NCI-H1092 treated with DMSO at 0.1 percent for 48 hours (cell line): ENCODE measurements around the gene AGO1.

ENCODE experiments used
- DNase-seq: peaks from one replicate; lab custom pipeline; 2025; lab: John Stamatoyannopoulos, UW

AGO1 gene

GRCh38 chr1:35882945-35883634 is at the start of gene AGO1:
Gene AGO1, plus strand, starts transcription at chr1:35883209. Its CDS starts 213 bp downstream, at chr1:35883422.
- peak; percentile 95 for DNase-seq

- DNase-seq, result no peak
These were observed 49.6 kb upstream of the AGO1 start for GRCh38 chr1:35833395-35833794.

- DNase-seq, result no peak
These were observed 48.8 kb upstream of the AGO1 start for GRCh38 chr1:35834218-35834617.

GRCh38 chr1:35835398-35835797 is 47.6 kb upstream of the AGO1 start:
- DNase-seq, result no peak

GRCh38 chr1:35836734-35837133 is 46.3 kb upstream of the AGO1 start:
- no peak for DNase-seq

- DNase-seq, result no peak
These were observed 44.2 kb upstream of the AGO1 start for GRCh38 chr1:35838693-35839245.

GRCh38 chr1:35844826-35845225 is 38.2 kb upstream of the AGO1 start:
- DNase-seq, result no peak

- DNase-seq, result no peak
These were observed 37.2 kb upstream of the AGO1 start for GRCh38 chr1:35845766-35846165.

GRCh38 chr1:35847935-35848565 is 35.0 kb upstream of the AGO1 start:
- DNase-seq, result no peak

GRCh38 chr1:35850051-35850450 is 33.0 kb upstream of the AGO1 start:
- no peak for DNase-seq

- DNase-seq, result no peak
These were observed 32.3 kb upstream of the AGO1 start for GRCh38 chr1:35850716-35851115.

- no peak for DNase-seq
These were observed 31.7 kb upstream of the AGO1 start for GRCh38 chr1:35851132-35851869.

- DNase-seq, result no peak
These were observed 30.8 kb upstream of the AGO1 start for GRCh38 chr1:35852241-35852640.

GRCh38 chr1:35854989-35855700 is 27.9 kb upstream of the AGO1 start:
- peak; percentile 85 for DNase-seq

- peak; percentile 62 for DNase-seq
These were observed 26.0 kb upstream of the AGO1 start for GRCh38 chr1:35856964-35857363.

GRCh38 chr1:35857830-35858229 is 25.2 kb upstream of the AGO1 start:
- DNase-seq, result no peak

- DNase-seq, result no peak
These were observed 22.3 kb upstream of the AGO1 start for GRCh38 chr1:35860696-35861095.

GRCh38 chr1:35863136-35863535 is 19.9 kb upstream of the AGO1 start:
- DNase-seq, result no peak

- DNase-seq, result no peak
These were observed 19.0 kb upstream of the AGO1 start for GRCh38 chr1:35863881-35864625.

GRCh38 chr1:35864813-35865212 is 18.2 kb upstream of the AGO1 start:
- DNase-seq, result no peak

- DNase-seq, result no peak
These were observed 16.0 kb upstream of the AGO1 start for GRCh38 chr1:35866991-35867390.
